GM19025 (cell line): ENCODE data around the gene OR2A25.
"Not testable (repeated sequence)": the region's sequence is repeated elsewhere in the genome, so short reads cannot be mapped to it uniquely, and the experiment has no call there.

Source experiments
- ATAC-seq: cut with Tn5 transposase; IDR thresholded peaks from one replicate; pipeline ENCODE4 v1.9.1; 2021; ENCODE audit warnings: mild to moderate bottlenecking, low read depth, moderate library complexity; ENCODE audit not compliant: unreplicated experiment

Gene OR2A25, protein sequence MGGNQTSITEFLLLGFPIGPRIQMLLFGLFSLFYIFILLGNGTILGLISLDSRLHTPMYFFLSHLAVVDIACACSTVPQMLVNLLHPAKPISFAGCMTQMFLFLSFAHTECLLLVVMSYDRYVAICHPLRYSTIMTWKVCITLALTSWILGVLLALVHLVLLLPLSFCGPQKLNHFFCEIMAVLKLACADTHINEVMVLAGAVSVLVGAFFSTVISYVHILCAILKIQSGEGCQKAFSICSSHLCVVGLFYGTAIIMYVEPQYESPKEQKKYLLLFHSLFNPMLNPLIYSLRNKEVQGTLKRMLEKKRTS

DNA sequence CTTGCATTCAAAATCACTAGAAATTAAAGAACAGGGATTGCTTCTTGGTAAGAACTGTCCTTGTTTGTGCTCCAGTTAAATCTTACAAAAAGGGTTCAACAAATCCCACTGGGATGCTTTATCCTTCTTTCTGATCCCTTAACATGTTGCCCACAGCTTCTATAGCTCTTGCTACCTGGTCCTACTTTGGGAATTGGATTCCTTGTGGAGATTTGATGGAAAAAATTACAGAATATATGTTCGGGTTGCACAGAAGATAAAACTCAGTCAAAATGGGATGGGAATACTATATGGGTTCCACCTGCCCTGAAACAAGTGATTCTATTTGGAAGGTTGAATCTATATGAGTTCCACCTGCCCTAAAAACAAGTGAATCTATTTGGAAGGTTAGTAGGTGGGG is at the start of gene OR2A25:
Gene OR2A25, plus strand, starts transcription at position 301 of the 400 bp plus-strand sequence. CDS start 4,409 bp downstream, outside the sequence.
- ATAC-seq: no peak

DNA sequence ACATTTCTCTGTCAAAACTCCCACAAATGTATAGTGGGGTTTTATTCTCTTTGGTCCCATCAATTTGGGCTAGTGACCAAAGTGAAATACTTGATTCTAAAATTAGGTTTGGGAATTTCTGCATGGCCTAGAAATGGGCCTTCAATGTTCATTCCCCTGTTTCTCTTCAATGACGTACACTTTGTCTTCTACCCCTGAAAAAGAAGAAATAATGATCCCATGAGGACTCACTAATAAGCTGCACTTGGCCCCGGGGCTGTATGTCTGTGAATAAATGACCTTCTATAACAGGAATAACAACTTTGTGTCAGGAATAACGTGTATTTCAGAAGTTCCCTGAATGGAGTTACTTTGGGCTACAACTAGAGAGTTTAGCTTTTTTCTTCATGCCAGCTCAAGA is 49.3 kb upstream of the OR2A25 start:
- ATAC-seq: no peak

DNA sequence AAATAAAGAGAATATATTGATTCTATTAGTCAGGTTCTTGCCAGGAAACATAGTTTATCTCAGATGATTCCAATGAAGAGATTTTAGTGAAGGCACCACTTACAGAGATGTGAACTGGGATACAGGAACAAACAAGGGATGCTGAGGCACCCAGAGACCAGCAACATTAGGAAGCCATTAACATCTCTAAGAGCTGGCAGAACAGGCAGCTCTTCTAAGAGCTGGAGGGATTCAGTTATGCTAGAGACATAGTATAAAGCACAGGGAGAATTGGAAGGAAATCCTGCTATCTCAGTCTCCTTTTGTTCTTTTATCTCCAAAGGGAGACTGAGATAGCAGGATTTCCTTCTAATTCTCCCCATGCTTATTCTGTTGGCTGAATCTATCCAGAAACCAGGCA is 47.4 kb upstream of the OR2A25 start:
- no peak for ATAC-seq

DNA sequence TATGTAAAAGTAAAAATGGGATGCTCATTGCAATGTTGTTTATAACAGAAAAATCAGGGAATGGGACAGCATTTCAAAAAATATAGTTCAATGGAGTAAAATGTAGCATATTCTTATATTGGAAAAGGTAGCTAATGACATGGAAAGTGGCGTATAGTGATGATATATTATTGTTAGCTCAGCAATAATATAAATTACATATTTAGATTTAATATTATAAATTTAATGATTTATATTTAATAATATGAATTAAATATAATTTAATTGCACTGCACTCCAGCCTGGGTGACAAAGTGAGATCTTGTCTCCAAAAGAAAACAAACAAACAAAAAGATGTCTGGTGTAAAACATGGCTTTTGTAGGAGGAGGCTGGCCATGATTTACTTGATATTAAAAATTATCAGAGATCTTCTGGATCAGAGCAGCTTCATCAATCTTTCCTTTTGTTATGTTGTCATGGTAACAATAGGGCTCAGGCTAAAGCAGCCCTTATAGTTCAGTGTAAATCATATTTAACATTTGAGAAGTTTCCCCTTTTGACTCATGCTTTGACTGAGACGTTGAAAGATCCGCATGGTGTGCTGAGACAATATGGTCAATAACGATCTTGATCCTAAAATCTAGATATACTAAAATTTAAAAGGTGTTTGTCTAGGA is 46.3 kb upstream of the OR2A25 start:
- ATAC-seq: no peak

DNA sequence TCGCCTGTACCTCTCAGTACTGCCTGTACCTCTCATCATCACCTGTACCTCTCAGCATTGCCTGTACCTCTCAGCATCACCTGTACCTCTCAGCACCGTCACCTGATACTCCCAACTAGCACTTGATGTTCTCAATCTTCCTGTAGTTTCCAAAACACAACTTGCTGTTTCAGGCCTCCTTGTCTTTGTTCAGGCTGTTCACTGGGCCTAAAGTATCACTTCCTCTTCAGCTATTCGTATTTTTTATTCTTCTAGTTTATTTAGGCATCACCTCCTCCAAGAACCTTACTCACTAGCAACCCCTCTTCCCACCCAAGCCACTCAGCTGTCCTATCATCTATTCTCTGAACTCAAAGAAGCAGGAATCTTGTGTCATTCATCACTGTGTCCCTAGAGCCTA is 45.4 kb upstream of the OR2A25 start:
- no peak for ATAC-seq

DNA sequence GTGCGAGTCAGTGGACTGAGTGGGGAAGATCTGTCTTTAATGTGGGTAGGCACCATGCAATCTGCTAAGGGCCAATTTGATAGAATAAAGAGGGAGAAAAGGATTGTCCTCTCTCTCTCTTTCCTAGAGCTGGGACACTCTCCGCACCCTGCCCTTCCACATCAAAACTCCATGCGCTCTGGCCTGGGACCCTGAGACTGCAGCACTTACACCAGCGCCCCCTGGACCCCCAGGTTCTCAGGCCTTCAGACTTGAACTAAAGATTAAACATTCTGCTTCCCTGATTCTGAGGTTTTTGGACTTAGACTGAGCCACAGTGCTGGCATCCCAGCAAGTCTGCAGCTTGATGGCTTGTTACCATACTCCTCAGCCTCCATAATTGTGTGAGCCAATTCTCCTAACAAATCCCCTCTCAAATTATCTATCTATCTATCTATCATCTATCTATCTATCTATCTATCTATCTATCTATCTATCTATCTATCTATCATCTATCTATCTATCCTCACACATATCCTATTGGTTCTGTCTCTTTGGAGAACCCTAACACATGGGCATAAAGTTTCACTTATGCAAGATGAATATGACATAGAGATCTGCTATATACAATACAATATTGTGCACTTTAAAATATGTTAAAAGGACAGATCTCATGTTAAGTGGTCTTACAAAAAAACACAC is 43.3 kb upstream of the OR2A25 start:
- no peak for ATAC-seq

DNA sequence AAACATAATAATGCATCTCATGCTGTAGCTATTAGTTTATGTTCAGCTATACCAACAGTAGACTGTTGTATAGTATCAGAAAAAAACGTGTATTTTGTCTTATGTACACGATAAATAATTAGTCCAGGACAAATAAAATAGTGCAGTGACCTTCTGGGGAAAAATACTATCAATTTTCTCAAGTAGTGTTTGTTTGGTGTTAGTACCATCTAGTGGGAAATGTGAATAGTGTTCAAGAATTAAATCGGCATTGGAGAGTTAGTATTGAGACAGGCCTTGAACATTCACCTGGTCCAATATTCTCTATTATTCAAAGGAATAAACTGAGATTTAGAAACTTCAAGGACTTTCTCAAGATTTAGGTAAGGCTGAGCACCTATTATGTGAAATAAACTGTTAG is 42.5 kb upstream of the OR2A25 start:
- ATAC-seq: no peak

DNA sequence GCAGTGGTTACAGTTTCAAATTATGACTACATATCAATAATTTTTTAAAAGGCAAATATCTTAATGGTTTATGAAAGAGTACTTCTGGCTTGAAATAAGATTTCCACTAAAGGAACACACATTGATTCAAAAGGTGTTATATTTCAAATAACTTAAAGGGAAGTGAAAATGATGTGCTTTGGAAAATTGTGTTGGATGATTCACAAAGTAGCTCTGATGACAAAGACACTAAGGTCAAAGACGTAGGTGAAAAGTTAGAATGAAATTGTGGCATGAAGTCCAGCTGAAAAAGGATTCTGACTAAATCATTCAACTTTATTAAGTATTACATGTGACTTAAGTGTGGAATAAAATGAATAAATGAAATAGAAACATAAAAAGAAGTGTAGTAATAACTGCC is 41.6 kb upstream of the OR2A25 start:
- no peak for ATAC-seq

DNA sequence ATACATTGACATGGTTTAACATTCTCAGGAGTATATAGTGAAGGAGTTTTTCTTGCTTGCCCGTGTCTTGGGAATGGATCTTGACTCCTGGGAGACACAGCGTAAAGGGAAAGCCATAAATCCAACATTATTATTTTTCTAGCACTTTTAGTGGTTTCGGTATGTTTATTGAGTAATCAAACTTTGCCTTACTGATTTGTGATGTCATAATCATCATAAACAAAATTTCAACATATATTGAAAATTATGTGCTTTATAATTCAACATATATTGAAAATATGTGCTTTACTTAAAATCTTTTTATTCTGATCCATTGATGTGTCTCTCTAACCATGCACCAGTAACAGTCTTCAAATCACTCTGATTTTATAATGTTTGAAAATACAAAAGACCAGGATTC is 41.1 kb upstream of the OR2A25 start:
- ATAC-seq: no peak

DNA sequence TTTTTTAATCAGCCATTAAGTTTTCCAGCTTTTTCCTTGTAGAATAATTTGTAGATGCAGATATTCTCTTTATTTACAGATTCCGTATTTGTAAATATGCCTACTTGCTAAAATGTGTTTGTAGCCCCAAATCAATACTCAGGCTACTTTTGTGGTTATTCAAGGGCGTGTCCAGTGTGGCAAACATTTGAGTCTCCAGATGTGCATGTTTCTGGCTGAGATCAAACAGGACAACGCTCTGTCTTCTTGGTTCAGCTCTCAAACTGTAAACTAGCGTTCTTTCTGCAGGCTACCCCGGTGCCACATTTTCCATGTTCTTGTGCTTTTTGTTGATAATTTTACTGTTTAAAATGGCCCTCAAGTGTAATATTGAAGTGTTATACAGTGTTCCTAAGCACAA is 37.1 kb upstream of the OR2A25 start:
- no peak for ATAC-seq

DNA sequence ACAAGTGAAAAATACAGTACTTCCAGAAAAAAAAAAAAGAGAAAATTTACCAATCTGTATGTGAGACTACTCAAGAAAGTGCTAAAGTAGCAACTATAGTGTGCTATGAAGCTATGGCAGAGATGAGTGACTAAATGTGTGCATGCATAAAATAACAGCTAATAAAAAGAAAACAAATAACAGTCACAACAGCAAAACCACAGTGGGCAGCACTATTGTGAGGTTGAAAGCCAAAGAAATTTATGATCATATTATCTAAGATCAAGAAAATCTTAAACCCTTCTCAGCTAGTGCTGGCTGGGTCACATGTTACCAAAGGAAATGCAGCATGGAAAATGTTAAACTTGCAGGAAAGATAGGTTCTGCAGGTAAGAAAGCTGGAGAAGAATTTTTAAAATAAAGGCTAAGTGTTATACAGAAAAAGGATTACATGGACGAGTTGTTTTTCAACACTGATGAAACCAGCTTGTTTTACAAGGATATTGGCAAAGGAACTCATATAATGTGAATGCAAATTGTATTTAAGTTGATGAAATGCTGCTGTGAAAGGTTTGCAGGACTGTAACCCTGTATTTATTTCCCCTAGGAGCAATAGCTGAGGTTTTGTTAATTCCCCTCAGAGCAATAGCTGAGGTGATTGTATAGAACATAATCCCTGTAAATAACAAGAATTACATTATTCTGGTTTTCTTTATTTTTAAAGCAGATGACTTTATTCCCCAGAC is 36.5 kb upstream of the OR2A25 start:
- no peak for ATAC-seq

DNA sequence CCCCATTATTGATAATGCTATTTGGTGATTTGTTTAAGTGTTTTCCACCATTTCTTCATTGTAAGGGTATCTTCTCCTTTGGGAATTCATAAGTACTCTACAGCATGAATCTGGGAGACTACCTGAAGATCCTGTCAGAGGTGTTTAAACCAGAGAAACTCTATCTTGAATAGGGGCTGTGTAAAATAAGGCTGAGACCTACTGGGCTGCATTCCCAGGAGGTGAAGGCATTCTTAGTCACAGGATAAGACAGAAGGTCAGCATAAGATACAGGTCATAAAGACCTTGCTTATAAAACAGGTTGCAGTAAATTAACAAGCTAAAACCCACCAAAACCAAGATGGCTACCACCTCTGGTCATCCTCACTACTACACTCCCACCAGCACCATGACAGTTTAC is 34.2 kb upstream of the OR2A25 start:
- ATAC-seq: no peak

DNA sequence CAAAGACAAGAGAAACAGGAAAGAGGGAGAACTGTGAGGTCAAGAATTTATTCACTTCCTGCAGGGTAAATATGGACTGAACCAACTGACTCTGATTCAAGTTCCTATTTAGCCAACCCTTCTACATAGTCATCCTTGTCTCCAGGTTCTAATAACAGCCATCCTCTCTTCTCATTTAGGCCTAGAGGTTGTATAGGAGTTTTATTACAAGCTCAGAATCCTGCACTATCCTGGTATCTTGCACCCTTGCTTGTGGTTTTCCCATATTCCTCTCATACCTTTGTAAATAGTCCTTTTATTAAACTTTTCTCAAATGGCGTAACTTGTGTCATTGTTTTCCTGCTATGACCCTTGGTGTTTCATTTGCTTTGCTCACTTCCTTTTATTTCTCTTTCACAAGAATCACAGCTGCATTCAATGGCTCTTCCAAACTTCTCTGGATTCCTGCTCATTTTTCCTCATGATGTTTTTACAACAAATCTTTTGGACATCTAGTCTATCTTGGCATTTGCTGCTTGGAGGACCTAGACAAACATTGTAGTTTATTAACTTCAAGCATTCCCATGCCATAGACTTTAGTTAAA is 33.2 kb upstream of the OR2A25 start:
- no peak for ATAC-seq

DNA sequence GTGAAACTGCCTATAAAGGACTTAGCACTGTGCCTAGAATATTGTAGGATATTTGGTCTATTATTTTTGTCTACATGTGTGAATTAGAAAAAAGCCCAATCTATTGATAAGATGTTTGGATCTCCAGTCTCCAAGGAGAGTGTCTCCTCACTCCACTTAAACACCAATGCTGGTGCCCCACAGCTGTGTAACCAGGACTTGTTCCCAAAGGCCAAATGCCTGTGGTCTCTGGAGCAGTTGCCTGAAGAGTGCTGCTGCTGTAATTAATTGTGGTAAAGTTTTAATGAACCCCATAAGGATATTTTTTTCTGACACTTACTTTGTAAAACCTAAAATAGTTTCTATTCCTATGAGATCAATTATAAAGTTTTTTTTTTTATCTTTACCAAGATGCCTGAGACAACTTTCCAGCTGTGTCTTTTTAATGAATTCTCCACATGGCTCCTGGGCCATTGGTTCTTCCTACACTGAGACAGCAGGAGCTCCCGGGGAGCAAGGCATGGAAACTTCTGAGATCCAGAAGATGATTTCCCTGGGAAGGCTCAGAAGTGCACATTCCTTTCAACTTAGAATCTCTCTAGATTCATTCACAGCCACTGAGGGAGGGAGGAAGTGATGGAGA is 32.1 kb upstream of the OR2A25 start:
- ATAC-seq: no peak

DNA sequence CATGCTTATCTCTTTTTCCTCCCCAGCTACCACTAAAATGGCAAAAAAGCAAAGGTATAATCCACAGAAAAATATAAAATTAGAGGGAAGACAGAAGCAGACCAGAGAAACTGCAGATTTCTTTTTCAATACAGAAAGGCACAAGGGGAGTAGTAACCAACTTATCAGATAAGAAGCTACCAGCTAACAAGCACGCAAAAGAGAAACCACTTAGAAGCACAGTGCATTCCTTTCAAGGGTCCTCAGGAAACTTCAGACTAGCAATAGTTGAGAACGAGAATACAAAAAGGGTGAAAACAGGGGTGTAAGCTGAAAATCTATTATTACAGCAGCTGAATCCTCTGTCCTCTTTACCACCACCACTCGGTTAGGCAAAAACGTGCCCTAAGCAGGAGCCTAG is 30.7 kb upstream of the OR2A25 start:
- ATAC-seq: no peak

DNA sequence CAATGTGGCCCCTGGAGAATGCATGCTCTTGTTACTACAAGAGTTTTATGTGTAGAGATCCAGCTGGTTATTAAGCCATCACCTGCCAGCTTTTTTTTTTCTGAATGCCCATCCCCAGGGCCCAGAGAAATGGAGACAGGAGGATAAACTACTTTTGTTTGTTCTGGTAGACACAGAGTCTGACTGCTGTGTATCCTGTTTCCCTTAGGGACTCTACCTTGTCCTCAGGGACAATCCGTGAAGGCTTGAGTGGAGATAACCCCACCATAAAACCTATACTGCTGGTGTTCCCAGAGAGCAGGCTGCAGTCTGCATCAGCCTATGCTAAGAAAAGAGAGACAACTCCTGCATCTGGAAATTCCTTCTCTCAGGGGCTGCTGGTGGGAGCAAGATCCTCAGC is 21.0 kb upstream of the OR2A25 start, which contains the start of gene OR2A5:
Gene OR2A5, plus strand, starts transcription at position 301 of the 400 bp plus-strand sequence. CDS start 1,454 bp downstream, outside the sequence.
- no peak for ATAC-seq

DNA sequence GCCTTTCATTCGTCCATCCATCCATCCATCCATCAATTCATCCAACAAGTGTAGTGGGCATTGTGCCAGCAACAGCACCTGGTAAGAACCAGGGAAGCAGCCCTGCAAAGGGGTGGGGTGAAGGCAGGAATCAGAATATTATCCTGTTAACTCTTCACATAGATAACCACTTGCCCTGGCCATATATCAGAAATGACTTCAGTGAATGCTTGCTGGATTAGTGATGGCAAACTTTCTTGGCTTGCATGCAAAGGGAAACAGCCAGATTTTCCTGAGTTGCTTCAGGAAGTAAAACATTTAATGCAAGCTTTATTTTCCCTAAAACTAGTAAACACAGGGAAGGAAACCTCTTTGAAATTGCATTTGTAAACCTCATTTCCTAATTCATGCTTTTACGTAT is 20.1 kb upstream of the OR2A25 start:
- ATAC-seq: no peak

DNA sequence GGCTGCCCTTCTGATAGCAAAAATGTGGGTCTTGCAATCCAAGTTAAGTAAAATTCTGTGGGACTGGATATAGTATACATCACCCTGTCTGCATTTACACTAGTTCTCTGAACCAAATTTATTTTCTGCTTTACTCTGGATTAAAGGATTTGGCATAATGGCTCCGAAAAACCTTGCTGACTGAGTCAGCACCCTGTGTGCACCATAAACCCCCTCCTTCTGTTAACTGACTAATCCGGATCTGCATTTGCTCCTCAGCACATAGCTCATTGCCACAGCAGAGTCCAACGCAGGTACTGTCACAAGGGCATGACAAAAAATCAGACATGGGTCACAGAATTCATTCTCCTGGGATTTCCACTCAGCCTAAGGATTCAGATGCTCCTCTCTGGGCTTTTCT is 19.5 kb upstream of the OR2A25 start:
- ATAC-seq: no peak

DNA sequence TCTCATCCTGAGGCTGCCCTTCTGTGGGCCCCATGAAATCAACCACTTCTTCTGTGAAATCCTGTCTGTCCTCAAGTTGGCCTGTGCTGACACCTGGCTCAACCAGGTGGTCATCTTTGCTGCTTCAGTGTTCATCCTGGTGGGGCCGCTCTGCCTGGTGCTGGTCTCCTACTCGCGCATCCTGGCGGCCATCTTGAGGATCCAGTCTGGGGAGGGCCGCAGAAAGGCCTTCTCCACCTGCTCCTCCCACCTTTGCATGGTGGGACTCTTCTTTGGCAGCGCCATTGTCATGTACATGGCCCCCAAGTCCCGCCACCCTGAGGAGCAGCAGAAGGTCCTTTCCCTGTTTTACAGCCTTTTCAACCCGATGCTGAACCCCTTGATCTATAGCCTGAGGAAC is 18.7 kb upstream of the OR2A25 start:
- ATAC-seq: not testable (repeated sequence)

DNA sequence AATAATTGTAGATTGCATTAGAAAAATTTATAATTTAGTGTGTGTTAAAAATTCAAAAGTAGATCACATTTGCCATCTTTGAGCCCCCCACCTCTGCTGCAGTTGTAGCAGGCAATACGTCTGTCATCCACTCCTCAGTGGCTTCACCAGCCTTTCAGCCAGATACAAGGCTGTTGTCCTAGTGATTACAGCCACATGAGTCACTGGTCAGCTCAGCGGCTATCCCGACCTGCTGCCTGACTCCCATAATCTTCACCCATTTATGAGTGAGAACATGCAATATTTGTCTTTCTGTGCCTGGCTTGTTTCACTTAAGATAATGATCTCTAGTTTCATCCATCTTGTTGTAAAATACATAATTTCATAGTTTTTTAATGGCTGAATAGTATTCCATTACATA is 11.7 kb upstream of the OR2A25 start:
- no peak for ATAC-seq
